ENCODE data around the gene MYO7B.

The MYO7B gene

GRCh38 chr2:127651971-127652550 lies 116.6 kb downstream of the MYO7B start:
- DNase-seq: no peak

- DNase-seq: no peak
Observed at GRCh38 chr2:127652786-127653357, 117.4 kb downstream of the MYO7B start.

GRCh38 chr2:127653421-127654083 lies 118.1 kb downstream of the MYO7B start:
- DNase-seq: no peak

GRCh38 chr2:127654084-127654837 lies 118.8 kb downstream of the MYO7B start:
- DNase-seq: no peak

GRCh38 chr2:127654838-127655175 lies 119.3 kb downstream of the MYO7B start:
- DNase-seq: no peak

GRCh38 chr2:127655209-127656073 lies 120.0 kb downstream of the MYO7B start:
- DNase-seq: no peak

- DNase-seq: no peak
Observed at GRCh38 chr2:127656569-127657231, 121.2 kb downstream of the MYO7B start.

GRCh38 chr2:127657232-127657595 lies 121.7 kb downstream of the MYO7B start:
- no peak for DNase-seq

GRCh38 chr2:127658146-127658545 lies 122.7 kb downstream of the MYO7B start:
- DNase-seq: no peak

- no peak for DNase-seq
Observed at GRCh38 chr2:127658641-127659407, 123.3 kb downstream of the MYO7B start.

- DNase-seq: no peak
Observed at GRCh38 chr2:127659408-127660290, 124.2 kb downstream of the MYO7B start.

GRCh38 chr2:127660291-127660578 lies 124.8 kb downstream of the MYO7B start:
- DNase-seq: no peak

GRCh38 chr2:127661072-127661649 lies 125.7 kb downstream of the MYO7B start:
- no peak for DNase-seq

- no peak for DNase-seq
Observed at GRCh38 chr2:127661949-127662510, 126.5 kb downstream of the MYO7B start.

- no peak for DNase-seq
Observed at GRCh38 chr2:127662937-127663565, 127.6 kb downstream of the MYO7B start.

- no peak for DNase-seq
Observed at GRCh38 chr2:127663566-127664064, 128.1 kb downstream of the MYO7B start.

GRCh38 chr2:127664065-127664894 lies 128.8 kb downstream of the MYO7B start:
- no peak for DNase-seq

- DNase-seq: no peak
Observed at GRCh38 chr2:127664895-127665225, 129.4 kb downstream of the MYO7B start.
